HG02798 (cell line): ENCODE results near the gene KCNQ1OT1.

Experiments
- ATAC-seq: cut with Tn5 transposase; IDR thresholded peaks from one replicate; pipeline ENCODE4 v1.9.1; 2021; ENCODE audit warnings: mild to moderate bottlenecking; ENCODE audit not compliant: unreplicated experiment, poor library complexity

The KCNQ1OT1 gene

GRCh38 chr11:2689651-2690575 lies 9.9 kb downstream of the KCNQ1OT1 start:
- ATAC-seq: no peak

DNA sequence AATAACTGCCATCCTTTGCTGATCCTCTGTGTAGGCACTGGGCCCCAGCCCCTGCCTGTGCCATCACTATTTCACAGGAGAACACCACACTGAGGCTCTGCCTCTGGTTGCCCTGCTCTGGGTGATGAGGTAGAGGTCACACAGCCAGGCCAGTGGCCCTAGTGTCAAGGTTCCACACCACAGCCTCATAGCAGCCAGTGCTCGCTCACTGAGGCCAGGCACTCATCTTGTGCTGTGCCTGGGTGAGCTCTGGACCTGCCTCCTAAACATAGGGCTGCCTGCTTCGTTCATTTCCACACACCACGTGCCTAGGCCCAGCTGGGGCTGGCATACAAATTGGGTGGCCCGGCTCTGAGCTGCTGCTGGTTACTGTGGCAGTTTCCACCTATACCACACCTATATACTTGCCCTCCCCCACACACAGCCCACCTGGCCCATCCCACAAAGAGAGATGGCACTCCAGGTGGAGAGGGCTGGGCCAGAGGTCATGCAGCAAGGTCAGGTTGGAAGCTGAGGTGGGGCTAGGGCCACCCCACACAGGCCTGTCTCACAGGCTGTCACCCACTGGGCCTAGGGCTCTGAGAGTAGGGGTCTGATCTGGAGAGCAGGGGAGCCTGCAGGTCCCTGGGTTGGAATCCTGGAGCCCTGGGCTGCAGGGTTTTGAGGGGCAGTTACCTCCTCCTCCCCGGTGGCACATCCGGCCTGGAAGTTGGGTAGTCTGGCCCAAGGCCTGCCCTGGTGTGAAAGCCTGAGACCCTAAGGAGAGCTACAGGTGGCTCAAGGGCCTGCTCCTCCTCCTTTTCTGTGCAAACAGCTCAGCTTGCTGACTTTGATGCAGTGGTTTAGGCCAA lies 11.2 kb downstream of the KCNQ1OT1 start:
- no peak for ATAC-seq

DNA sequence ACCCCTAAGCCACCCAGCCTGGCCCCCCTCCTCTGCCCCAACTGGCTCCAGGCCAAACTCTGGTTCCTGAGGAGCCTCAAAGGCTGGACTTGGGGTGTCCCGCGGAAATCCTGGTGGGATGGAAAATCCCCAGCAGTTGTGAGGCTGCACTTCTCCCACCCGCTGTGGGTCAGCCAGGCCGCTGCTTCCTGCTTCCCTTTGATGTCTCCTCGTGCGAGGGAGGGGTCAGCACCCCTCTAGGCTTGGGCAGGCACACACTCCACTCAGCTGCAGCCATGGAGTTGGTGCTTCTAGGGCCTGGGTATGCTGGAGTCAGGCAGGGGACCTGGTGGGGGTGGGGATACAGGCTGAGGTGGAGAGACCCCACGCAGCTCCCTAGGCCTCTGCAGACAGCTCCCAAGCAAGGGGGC lies 12.0 kb downstream of the KCNQ1OT1 start:
- no peak for ATAC-seq

DNA sequence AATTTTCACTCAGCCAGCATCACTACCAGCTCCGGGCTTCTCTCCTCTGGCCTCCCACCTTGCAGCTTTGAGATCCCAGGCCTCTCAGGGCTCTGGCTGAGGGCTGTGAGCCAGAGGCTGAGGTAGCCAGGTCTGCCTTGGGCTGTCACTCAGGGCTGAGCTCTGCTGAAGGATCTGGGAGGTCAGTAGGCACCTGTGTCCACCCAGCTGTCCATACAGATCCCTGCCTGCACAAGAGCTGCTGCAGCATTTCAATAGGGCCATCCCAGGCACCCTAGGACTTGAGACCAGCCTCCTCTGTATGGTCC lies 12.6 kb downstream of the KCNQ1OT1 start:
- no peak for ATAC-seq

GRCh38 chr11:2686360-2687222 lies 13.2 kb downstream of the KCNQ1OT1 start:
- ATAC-seq: no peak

DNA sequence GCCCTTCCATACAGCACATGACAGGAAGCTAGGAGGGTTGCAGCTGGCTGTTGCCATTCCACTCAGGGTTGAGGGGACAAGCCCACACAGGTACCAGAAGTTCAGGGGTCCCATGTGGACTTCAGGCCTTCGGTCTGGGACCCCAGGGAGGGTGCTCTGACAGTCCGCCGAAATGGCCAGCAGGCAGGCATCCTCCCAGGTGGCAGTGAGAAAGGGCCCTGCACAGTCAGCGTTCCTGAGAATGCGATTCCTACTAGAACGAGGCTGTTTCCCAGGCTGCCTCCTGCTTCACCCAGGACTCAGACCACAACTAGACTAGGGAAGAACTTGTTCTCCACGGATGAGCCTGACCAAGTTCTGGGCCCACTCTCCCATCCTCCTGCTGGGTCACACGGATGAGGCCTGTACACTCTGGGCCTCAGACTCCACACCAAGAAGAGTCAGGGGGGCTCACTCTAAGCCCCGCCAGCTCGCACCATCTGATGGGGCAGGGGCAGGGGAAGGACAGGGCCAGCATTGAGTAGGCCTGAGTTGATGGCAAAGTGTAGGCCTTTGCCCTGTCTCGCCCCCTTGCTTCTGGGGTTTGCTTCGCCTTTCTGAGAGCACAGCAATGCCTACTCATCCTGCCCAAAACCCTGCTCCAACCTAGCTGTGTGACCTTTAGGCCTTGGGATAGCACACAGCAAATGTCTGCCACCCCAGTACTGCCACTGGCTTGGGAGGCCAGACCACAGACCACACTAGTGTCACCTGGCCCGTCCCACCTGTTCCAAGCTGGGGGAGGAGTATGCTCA lies 14.0 kb downstream of the KCNQ1OT1 start:
- ATAC-seq: no peak

DNA sequence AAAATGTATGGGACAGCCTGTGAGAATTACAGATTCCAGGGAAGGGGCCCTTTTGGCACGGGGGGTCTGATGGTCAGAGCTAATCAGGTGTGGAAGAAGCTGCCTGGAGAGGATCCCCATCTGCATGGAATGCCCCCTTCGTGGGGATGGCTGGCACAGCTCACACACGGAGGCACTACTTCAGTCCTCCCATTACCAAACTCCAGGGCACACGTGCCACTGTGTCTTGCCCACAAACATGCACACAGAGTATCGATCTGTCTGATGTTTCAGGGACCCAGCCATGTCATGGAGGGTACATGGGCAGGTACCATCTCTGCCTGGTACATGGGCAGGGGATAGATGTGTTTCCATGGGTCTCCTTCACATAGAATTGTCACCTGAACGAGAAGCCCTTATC lies 14.7 kb downstream of the KCNQ1OT1 start:
- ATAC-seq: no peak

DNA sequence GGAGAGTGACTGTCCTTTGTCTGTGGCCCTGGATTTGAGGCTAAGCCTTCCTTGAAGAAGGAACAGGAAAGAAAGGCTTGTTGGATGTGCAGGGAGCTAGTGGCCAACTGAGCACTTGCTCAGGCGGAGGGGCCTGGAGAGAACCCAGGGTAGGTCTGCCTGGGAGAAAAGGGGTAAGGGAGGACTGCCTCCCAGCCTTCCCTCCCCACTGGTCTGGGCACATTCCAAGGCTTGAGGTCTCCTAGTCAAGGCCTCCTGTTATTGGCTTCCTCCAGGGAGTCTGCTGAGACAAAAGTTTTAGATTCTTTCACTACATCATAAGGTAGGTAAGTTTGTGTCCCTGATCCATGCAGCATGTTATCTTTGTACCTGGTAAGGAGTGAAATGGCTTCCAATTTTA lies 15.2 kb downstream of the KCNQ1OT1 start:
- no peak for ATAC-seq

DNA sequence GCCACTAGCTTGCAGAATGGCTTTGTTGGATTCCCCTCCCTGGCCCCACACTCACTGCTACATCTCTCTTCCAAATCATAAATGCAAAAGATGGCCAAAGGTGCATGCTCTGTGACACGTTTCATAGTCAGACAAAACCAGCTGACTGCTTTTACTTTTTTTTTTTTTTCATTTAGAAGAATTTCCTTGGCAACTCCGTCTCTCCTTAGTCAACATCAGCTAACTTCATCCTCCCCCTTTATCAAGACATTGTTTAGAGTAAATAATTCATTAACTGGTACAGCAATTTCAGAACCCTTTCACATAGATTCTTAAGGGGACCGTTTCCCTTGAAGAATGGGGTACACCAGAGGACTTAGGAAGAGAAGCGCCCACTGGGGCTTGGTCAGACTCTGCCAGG lies 16.0 kb downstream of the KCNQ1OT1 start:
- no peak for ATAC-seq

DNA sequence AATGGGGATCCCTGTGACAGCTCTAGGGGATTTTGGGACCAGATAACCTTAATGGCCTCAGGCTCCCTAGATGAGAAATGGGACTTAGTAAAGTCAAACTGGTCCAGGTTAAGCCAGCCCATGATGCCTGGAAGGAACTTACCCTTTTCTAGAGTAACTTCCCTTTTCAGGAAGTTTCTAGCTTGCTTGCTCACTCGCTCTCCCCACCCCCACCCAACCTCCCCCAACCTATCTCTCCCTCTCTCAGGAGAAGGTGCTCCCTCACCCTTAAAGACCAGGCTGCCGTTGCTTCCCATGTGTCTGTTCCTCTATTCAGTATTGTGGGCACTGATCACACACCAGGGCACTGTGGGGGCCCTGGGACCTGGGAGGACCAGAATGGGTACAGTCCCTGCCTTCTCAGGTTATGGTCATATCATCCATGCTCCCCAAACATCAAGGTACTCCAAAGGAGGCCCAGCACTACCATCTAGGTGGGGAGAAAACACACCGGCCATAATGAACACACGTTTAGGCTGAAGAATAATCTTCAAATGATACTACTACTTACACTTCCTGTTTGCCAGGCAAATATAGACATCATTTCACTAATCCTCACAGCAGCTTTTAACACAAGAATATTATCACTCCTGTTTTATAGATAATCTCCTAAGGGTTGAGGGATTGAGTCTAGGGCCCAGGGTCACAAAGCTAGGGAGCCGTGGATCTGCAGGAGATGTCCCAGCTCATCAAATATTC lies 18.2 kb downstream of the KCNQ1OT1 start:
- ATAC-seq: no peak

DNA sequence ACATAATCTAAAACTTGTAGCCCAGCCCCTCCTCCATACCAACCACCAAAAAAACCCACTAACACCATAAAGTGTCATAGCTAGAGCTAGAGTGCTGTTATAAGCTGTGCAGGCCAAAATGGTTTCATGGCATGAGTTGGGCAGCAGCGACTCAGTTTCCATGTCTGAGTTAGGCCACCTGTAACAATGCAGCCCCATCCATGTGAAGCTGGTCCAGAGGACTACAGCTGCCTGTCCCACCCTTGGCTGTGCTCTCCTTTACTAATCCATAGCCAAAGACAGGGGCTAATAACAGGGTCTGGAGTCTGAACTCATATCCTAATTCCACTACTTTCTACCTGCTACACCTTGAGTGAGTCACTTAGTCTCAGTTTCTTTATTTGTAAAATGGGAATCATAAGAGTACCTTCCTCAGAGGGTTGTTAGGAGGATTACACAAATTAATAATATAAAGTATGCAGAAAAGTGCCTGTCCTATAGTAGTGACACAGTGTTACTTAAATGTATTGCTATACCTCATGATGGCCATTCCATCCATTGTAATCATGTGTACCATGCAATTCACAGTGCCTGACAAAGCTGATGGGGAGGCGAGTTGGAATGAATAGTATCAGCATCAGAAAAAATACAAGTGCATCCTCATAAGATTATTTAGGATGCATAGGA lies 20.6 kb downstream of the KCNQ1OT1 start:
- ATAC-seq: no peak

- ATAC-seq: no peak
Observed at GRCh38 chr11:2678396-2678795, 21.4 kb downstream of the KCNQ1OT1 start.

GRCh38 chr11:2677127-2677526 lies 22.7 kb downstream of the KCNQ1OT1 start:
- ATAC-seq: no peak

GRCh38 chr11:2675540-2675939 lies 24.3 kb downstream of the KCNQ1OT1 start:
- no peak for ATAC-seq

DNA sequence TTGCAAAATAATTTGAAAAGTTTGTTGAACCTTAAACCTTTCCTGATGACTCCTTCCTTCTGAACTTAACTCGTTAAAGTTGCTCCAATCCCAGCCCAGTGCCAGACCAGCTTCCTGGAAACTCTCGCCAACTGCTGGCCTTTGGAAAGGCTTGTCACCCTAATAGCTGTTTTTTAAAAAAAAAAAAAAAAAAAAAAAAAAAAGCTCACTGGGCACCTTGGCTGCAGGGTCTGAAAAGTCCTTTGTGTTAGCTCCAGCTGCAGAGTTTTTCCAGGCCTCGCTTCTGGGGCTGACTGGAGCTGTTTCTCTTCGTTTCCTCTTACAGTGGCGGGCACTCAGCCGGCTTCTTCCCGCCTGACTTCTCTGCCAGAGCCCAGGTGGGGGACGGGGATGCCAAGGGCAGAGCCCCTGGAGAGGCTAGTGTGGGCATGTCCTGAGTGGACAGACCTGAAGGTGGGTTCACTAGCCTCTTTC lies 25.1 kb downstream of the KCNQ1OT1 start:
- ATAC-seq: no peak

DNA sequence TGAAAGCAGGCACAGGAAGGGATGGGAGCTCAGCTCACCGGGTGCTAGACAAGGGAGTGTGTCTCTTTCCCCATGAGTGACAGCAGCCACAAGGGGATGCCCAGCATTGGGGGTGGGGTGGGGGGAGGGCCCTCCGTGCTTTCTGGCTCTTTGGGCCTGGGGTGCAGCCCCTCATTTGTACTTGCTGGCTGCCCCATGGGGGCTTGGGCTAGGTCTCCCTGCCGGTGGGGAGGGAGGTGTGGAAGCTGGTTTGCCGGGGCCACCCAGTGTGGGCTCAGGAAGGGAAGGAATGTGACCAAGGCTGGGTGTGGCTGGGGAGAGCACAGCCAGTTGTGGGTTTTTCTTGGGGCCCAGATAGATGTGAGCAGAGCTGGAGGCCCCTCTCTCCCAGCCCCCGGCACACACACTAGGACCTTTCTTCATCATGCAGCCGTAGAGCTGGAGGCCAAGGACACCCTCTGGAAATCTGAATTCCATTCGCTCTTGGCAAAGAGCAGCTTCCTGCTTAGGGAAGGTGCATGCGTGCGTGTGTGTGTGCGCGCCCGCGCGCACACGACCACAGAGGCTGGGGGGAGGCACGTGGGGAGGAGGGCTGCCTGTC lies 25.8 kb downstream of the KCNQ1OT1 start:
- no peak for ATAC-seq

GRCh38 chr11:2673250-2673610 lies 26.6 kb downstream of the KCNQ1OT1 start:
- ATAC-seq: no peak

DNA sequence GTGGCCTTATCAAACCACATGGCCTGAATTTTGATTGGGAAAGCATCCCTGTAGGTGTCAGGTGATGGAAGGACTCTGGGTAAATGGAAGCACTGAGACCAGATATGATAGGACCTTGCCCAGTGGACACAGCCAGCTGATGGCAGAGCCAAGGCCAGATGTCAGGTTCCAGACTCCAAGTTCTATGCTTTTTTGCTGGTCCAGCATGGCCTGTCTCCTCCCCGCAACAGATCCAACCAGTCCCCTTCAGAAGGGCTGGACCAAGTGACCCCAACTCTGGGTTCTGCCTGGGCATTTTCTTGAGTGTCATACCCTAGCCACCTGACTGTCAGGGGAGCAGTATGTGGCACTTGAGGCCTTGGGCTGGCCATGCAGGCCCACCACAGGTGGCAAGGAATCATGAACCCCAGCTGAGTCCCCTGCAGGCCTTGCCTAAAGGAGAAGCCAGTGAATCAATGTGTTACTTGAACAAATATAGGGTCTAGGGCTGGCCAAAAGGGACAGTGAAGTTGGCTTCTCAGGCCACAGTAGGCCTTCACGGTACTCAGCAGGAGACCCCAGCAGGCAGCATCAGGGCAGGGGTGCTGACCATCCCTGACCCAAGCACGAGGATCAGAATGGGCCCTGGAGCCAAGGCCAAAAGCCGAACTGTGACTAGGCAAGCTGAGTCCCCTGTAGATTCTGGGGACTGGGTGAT lies 27.1 kb downstream of the KCNQ1OT1 start:
- ATAC-seq: no peak
